H9 (cell line): ENCODE measurements around the gene TMEM106B. TPM values are rescaled to one million over a fixed set of nuclear protein-coding genes. Genes with fewer than 3 reads are reported as not detected.

Experiments
- DNase-seq: peaks from one replicate; pipeline ENCODE4 v3.0.0-alpha.2; 2017
- H2AFZ ChIP-seq: one replicate; pipeline ENCODE4 v1.6.1; 2013; ENCODE audit warnings: mild to moderate bottlenecking, low read length, control low read depth, moderate library complexity
- H2AK5ac ChIP-seq: 2 replicates; pipeline ENCODE4 v1.6.1; 2013; ENCODE audit warnings: low read length, control low read depth, mixed read lengths; ENCODE audit not compliant: insufficient read length
- H2BK120ac ChIP-seq: one replicate; pipeline ENCODE4 v1.6.1; 2013; ENCODE audit warnings: low read depth, mild to moderate bottlenecking, low read length, control low read depth, inconsistent platforms; ENCODE audit not compliant: poor library complexity, severe bottlenecking
- H2BK12ac ChIP-seq: 2 replicates; pipeline ENCODE4 v1.6.1; 2013; ENCODE audit warnings: low read length, control low read depth, mixed read lengths, low read depth; ENCODE audit not compliant: insufficient read length
- H2BK15ac ChIP-seq: 2 replicates; pipeline ENCODE4 v1.6.1; 2013; ENCODE audit warnings: low read depth, low read length, control low read depth
- H2BK20ac ChIP-seq: one replicate; pipeline ENCODE4 v1.6.1; 2013; ENCODE audit warnings: low read depth, mild to moderate bottlenecking, low read length, control low read depth, inconsistent platforms; ENCODE audit not compliant: poor library complexity, severe bottlenecking
- H2BK5ac ChIP-seq: 2 replicates; pipeline ENCODE4 v1.6.1; 2013; ENCODE audit warnings: low read length, control low read depth, mixed read lengths; ENCODE audit not compliant: insufficient read length
- H3K14ac ChIP-seq: 2 replicates; pipeline ENCODE4 v1.6.1; 2013; ENCODE audit warnings: low read length, control low read depth; ENCODE audit not compliant: insufficient read depth
- H3K18ac ChIP-seq: 2 replicates; pipeline ENCODE4 v1.6.1; 2013; ENCODE audit warnings: low read depth, mild to moderate bottlenecking, mixed read lengths, low read length, control low read depth; ENCODE audit not compliant: insufficient read length
- H3K23ac ChIP-seq: 2 replicates; pipeline ENCODE4 v1.6.1; 2013; ENCODE audit warnings: low read length, control low read depth, mixed read lengths, low read depth; ENCODE audit not compliant: insufficient read length
- H3K23me2 ChIP-seq: 2 replicates; pipeline ENCODE4 v1.6.1; 2013; ENCODE audit warnings: low read depth, mild to moderate bottlenecking, mixed read lengths, low read length, control low read depth; ENCODE audit not compliant: insufficient read length, poor library complexity, severe bottlenecking
- H3K27ac ChIP-seq: 2 replicates; pipeline ENCODE4 v1.5.1; 2013; ENCODE audit warnings: low read length, control low read depth, mixed read lengths, low read depth; ENCODE audit not compliant: insufficient read length
- H3K27me3 ChIP-seq: 2 replicates; pipeline ENCODE4 v1.6.1; 2013; ENCODE audit warnings: low read length, control low read depth, inconsistent platforms; ENCODE audit not compliant: insufficient read depth
- H3K4ac ChIP-seq: 2 replicates; pipeline ENCODE4 v1.6.1; 2013; ENCODE audit warnings: low read depth, mild to moderate bottlenecking, control low read depth, inconsistent platforms, low read length, moderate library complexity
- H3K4me1 ChIP-seq: 2 replicates; pipeline ENCODE4 v1.6.1; 2013; ENCODE audit warnings: low read length, control low read depth, inconsistent platforms; ENCODE audit not compliant: insufficient read depth
- H3K4me2 ChIP-seq: 2 replicates; pipeline ENCODE4 v1.6.1; 2013; ENCODE audit warnings: low read length, control low read depth, mixed read lengths; ENCODE audit not compliant: insufficient read length, insufficient read depth
- H3K56ac ChIP-seq: 2 replicates; pipeline ENCODE4 v1.6.1; 2013; ENCODE audit warnings: low read depth, mild to moderate bottlenecking, mixed read lengths, low read length, control low read depth; ENCODE audit not compliant: insufficient read length
- H3K79me1 ChIP-seq: 2 replicates; pipeline ENCODE4 v1.6.1; 2013; ENCODE audit warnings: low read depth, mild to moderate bottlenecking, moderate library complexity, low read length, control low read depth, inconsistent platforms; ENCODE audit not compliant: insufficient read depth, poor library complexity, severe bottlenecking
- H3K79me2 ChIP-seq: 2 replicates; pipeline ENCODE4 v1.6.1; 2013; ENCODE audit warnings: low read length, control low read depth, inconsistent platforms; ENCODE audit not compliant: insufficient read depth
- H3K9ac ChIP-seq: 2 replicates; pipeline ENCODE4 v1.6.1; 2013; ENCODE audit warnings: low read length, control low read depth, mixed read lengths; ENCODE audit not compliant: insufficient read length; ENCODE audit errors: extremely low read depth
- H3K9me3 ChIP-seq: one replicate; pipeline ENCODE4 v1.6.1; 2013; ENCODE audit warnings: low read depth, low read length, inconsistent platforms; ENCODE audit not compliant: control insufficient read depth
- H3T11ph ChIP-seq: one replicate; pipeline ENCODE4 v1.6.1; 2013; ENCODE audit warnings: mild to moderate bottlenecking, low read length, control low read depth, inconsistent platforms
- H4K20me1 ChIP-seq: one replicate; pipeline ENCODE4 v1.6.1; 2013; ENCODE audit not compliant: control insufficient read depth, insufficient read length, insufficient read depth
- H4K5ac ChIP-seq: 2 replicates; pipeline ENCODE4 v1.6.1; 2013; ENCODE audit warnings: low read depth, mild to moderate bottlenecking, mixed read lengths, low read length, control low read depth; ENCODE audit not compliant: insufficient read length
- H4K8ac ChIP-seq: replicated peaks from 2 replicates; pipeline ENCODE4 v1.6.1; 2013; ENCODE audit warnings: low read length, control low read depth, mixed read lengths, low read depth; ENCODE audit not compliant: insufficient read length
- H4K91ac ChIP-seq: 2 replicates; pipeline ENCODE4 v1.6.1; 2013; ENCODE audit warnings: low read depth, mild to moderate bottlenecking, moderate library complexity, mixed read lengths, low read length, control low read depth; ENCODE audit not compliant: insufficient read length
- H3K27ac Mint-ChIP-seq, 3 experiments: 2 replicates in 2 of 3; 3 replicates in 1 of 3; pipeline ENCODE4 v1.8.0; 2020 to 2021; ENCODE audit warnings: mixed read lengths in 3 of 3, mild to moderate bottlenecking in 1 of 3, moderate library complexity in 1 of 3
- H3K27me3 Mint-ChIP-seq: 2 replicates; pipeline ENCODE4 v1.8.0; 2021; ENCODE audit warnings: low read depth, mild to moderate bottlenecking, moderate library complexity, mixed read lengths
- H3K36me3 Mint-ChIP-seq, 3 experiments: 2 replicates in 2 of 3; 3 replicates in 1 of 3; pipeline ENCODE4 v1.8.0; 2020 to 2021; ENCODE audit warnings: low read depth in 3 of 3, mixed read lengths in 3 of 3; ENCODE audit not compliant: insufficient read depth in 1 of 3
- H3K4me1 Mint-ChIP-seq, 2 experiments: 2 replicates each; pipeline ENCODE4 v1.8.0; 2020; ENCODE audit warnings: mixed read lengths in 2 of 2
- H3K4me3 Mint-ChIP-seq, 2 experiments: 2 replicates in 1 of 2; 3 replicates in 1 of 2; pipeline ENCODE4 v1.8.0; 2020 to 2021; ENCODE audit warnings: mild to moderate bottlenecking in 2 of 2, mixed read lengths in 2 of 2, moderate library complexity in 1 of 2
- H3K9me3 Mint-ChIP-seq, 2 experiments: 2 replicates in 1 of 2; 3 replicates in 1 of 2; pipeline ENCODE4 v1.8.0; 2020; ENCODE audit warnings: mild to moderate bottlenecking in 2 of 2, mixed read lengths in 2 of 2, moderate library complexity in 1 of 2
- WGBS: extraction: QIAGEN DNeasy Blood & Tissue Kit; methylation state at CpG from one replicate; pipeline ENCODE4 v1.1.7; 2013; ENCODE audit warnings: missing lambda C conversion rate, low lambda C conversion rate, mixed read lengths; ENCODE audit not compliant: insufficient read length; ENCODE audit errors: extremely low coverage; 5-methylcytosine and 5-hydroxymethylcytosine counted together
- total RNA-seq: library from RNA; stranded (reverse); gene quantifications from 2 replicates; pipeline ENCODE4 v1.2.1, GENCODE V29; 2021
- TF ChIP-seq, protein P1 (sequence below): fragments of 200-600 bp; sonication (generic); conservative IDR thresholded peaks from 3 replicates; pipeline ENCODE4 v1.8.0; 2021; ENCODE audit warnings: antibody characterized with exemption, mild to moderate bottlenecking

Gene TMEM106B
- total RNA-seq, 1 experiment from 2014 or later: 28.4 TPM

DNA sequence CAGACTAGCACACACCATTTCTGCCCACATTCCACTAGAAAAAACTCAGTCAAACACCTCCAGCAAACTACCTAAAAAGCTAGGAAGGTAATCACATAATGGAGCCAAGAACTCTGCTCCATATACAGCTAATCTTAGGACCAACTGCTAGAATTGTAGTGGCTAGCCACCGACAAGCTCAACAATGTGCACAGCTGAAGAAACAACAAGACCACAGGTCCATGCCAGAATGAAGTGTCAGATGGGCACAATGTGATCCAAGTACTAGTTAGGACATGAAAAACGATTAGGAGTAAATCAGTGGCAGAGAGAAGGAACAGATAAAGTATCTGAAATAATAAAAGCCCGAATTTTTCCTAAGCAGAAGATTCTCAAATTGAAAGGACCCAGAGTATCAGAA, 38.6 kb downstream of the TMEM106B start:
- no peaks in the 10 kb centered on the region for H3K27me3 Mint-ChIP-seq
- Histone ChIP-seq H4K91ac (no peak overlapping the region), H3K9ac (no peak overlapping the region), H3K4me2 (no peak overlapping the region), H2AFZ (no peak overlapping the region), H3K23ac (no peak overlapping the region), H3T11ph (no peak overlapping the region), H3K9me3 (no peaks in the 10 kb centered on the region), H2AK5ac (no peak overlapping the region), H3K23me2 (no peaks in the 10 kb centered on the region), H3K4ac (no peak overlapping the region), H2BK15ac (no peak overlapping the region), H2BK120ac (no peak overlapping the region), H3K79me2 (no peaks in the 10 kb centered on the region), H3K14ac (no peak overlapping the region), H4K8ac (no peak overlapping the region), H3K27ac (no peak overlapping the region), H3K79me1 (no peaks in the 10 kb centered on the region), H3K18ac (no peak overlapping the region), H2BK20ac (no peak overlapping the region), H4K5ac (no peak overlapping the region), H3K27me3 (no peaks in the 10 kb centered on the region), H2BK5ac (no peak overlapping the region), H4K20me1 (no peaks in the 10 kb centered on the region), H3K56ac (no peak overlapping the region), H3K4me1 (no peaks in the 10 kb centered on the region), H2BK12ac (no peak overlapping the region)
- H3K4me1 Mint-ChIP-seq: peaks cover 0 to 11% of the 10 kb centered on the region in 2 experiments; a peak in 2 of 4 replicates
- no CpG with 5 or more reads among the region's 3 CpGs for WGBS
- H3K9me3 Mint-ChIP-seq: peaks cover 6 to 17% of the 10 kb centered on the region in 2 experiments; a peak in 4 of 5 replicates
- no peak overlapping the region for H3K27ac Mint-ChIP-seq
- TF ChIP-seq, protein P1, sequence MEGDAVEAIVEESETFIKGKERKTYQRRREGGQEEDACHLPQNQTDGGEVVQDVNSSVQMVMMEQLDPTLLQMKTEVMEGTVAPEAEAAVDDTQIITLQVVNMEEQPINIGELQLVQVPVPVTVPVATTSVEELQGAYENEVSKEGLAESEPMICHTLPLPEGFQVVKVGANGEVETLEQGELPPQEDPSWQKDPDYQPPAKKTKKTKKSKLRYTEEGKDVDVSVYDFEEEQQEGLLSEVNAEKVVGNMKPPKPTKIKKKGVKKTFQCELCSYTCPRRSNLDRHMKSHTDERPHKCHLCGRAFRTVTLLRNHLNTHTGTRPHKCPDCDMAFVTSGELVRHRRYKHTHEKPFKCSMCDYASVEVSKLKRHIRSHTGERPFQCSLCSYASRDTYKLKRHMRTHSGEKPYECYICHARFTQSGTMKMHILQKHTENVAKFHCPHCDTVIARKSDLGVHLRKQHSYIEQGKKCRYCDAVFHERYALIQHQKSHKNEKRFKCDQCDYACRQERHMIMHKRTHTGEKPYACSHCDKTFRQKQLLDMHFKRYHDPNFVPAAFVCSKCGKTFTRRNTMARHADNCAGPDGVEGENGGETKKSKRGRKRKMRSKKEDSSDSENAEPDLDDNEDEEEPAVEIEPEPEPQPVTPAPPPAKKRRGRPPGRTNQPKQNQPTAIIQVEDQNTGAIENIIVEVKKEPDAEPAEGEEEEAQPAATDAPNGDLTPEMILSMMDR: no peak
- H3K4me3 Mint-ChIP-seq: no peak overlapping the region
- H3K36me3 Mint-ChIP-seq: peaks cover 0 to 12% (median 2%) of the 10 kb centered on the region in 3 experiments; a peak in 4 of 7 replicates
- DNase-seq: no peak
